ENCODE results near the gene PHRF1. TPM values are rescaled to one million over a fixed set of nuclear protein-coding genes. Genes with fewer than 3 reads are reported as not detected.

The PHRF1 gene
- total RNA-seq, 1 donor from 2014 or later: 18.5 TPM

DNA sequence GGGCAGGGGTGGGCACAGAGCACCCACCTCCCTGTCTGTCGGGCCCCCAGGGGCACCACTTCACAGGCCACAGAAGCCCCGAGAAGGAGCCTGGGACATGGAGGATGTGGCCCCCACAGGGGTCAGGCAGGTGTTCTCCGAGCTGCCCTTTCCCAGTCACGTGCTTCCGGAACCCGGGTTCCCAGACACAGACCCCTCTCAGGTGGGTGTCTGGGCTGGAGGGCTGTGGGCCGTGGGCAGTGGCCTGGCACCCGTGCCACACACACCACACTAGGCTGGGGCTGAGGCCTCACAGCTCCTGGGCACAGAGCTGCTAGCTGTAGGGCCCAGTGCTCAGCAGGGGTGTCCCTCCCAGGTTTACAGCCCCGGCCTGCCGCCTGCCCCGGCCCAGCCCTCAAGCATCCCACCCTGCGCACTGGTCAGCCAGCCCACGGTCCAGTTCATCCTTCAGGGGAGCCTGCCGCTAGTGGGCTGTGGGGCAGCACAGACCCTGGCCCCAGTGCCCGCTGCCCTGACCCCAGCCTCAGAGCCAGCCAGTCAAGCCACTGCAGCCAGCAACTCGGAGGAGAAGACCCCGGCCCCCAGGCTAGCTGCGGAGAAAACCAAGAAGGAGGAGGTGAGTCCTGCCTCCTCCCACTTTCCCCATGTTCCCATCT lies 34.0 kb downstream of the PHRF1 start:
- intact Hi-C loops (cut with micrococcal nuclease): no loop called here
- DNase-seq (no peak), ATAC-seq (no peak)

DNA sequence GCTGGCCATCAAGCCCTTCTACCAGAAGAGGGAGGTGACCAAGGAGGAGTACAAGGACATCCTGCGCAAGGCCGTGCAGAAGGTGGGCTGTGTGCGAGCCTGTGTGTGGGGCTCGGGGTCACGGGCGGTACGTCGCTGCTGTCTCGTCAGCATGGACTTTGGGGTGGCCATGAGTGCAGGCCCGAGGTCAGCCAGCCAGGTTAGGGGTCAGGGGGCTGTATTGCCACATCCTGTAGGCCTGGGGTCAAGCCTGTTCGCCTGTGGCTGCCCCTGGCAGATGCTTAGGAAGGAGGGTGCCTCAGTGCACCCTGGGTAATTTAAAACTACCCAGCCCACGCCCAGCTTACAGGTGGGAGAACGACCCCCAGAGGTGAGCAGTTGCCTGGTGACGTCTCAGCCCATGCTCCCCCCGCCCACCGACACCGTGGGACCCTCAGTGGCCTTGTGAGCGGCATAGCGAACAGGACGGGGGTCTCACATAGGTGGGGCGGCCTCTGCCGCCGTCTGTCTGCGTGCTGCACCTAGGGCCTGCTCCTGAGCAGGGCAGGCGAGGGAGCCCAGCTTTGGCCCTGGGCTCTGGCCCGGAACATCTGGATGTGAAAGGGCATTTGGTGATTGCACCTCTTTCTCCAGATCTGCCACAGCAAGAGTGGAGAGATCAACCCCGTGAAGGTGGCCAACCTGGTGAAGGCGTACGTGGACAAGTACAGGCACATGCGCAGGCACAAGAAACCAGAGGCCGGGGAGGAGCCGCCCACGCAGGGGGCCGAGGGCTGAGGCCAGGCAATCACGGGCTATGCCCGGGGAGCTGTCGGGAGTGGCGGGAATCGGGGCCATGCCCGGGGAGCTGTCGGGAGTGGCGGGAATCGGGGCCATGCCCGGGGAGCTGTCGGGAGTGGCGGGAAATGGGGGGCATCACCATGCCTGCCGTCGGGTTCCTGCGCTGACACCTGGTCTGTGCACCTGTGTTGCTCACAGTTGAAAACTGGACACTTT lies 35.0 kb downstream of the PHRF1 start:
- ATAC-seq: no peak
- intact Hi-C loops (cut with micrococcal nuclease): no loop called here
- no peak for DNase-seq

- DNase-seq (no peak), ATAC-seq (no peak)
- intact Hi-C loops (cut with micrococcal nuclease): no loop called here
Measured at GRCh38 chr11:612201-612960, 36.1 kb downstream of the PHRF1 start.

GRCh38 chr11:612961-613300 lies 36.7 kb downstream of the PHRF1 start:
- ATAC-seq: no peak
- no peak for DNase-seq
- intact Hi-C loops (cut with micrococcal nuclease): no loop called here

DNA sequence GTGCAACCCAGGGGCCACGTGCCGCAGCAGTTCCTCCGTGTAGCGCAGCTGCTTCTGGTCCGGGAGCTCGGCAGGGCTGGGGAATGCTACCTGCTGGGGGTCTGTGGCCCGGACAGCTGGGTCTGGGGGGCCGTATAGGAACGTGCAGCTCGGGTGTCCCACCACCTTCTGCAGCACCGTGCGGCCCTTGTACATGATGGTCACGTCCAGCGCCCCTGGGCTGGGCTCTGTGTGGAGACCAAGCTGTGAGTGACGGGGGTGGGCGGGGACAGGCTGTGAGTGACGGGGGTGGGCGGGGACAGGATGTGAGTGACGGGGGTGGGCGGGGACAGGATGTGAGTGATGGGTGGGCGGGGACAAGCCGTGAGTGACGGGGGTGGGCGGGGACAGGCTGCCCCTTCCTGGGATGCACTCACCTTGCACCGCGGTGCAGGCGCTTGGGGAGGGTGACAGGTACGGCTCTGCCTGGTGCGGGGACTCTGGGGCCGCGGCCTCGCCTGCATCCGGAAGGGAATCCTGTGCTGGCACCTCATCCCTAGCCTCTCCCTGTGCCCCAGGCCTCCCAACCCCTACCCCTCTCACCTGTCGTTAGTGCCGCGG lies 37.2 kb downstream of the PHRF1 start:
- DNase-seq: peak; percentile 75
- intact Hi-C loops (cut with micrococcal nuclease): no loop called here
- ATAC-seq: peak; percentile 1

- intact Hi-C loops (cut with micrococcal nuclease): no loop called here
- ATAC-seq (no peak), DNase-seq (no peak)
Measured at GRCh38 chr11:614021-614622, 37.9 kb downstream of the PHRF1 start.

GRCh38 chr11:614623-615503 lies 38.6 kb downstream of the PHRF1 start:
- intact Hi-C loops (cut with micrococcal nuclease): no loop called here
- ATAC-seq: peak; percentile 21
- DNase-seq: peak; percentile 71

DNA sequence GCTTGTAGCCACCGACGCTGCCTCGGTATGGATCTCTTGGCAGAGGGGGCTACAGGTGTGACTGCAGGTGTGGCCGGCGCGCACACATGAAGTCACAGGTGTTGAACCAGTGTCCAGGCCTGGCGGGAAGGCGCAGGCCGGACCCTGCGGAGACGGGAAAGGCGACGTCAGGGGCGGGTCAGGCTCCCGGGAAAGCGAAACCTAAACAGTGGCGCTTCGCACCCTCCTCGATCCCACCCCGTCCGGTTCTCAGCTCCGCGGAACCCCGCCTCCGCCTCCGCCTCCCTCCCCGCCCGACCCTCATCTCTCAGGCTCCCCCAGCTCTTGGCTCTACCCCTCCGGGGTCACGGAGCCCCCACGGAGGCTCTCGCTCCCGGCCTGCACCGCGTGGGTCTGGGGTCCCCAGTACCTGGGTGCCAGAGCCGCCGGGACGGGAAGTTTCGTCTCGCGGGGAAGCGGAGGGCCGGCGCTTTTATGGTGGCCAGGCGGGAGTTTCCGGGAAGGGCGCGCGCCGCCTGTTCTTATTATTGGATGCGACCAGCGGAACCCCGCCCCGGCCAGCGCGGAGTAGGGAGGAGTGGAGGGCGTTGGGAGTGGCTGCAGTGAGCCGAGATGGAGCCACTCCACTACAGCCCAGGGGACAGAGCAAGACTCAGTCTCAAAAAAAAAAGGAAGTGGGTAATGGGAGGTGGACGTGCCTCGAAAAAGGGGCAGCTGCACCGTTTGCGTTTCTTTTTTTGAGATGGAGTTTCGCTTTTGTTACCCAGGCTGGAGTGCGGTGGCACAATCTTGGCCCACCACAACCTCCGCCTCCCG lies 39.4 kb downstream of the PHRF1 start, which contains the start of gene IRF7:
Gene IRF7 (minus strand): TSS at position 447 of the 816 bp plus-strand sequence. CDS start 586 bp downstream, outside the sequence.
- DNase-seq: peak; percentile 98
- peak; percentile 91 for ATAC-seq
- intact Hi-C loops (cut with micrococcal nuclease): no loop called here

DNA sequence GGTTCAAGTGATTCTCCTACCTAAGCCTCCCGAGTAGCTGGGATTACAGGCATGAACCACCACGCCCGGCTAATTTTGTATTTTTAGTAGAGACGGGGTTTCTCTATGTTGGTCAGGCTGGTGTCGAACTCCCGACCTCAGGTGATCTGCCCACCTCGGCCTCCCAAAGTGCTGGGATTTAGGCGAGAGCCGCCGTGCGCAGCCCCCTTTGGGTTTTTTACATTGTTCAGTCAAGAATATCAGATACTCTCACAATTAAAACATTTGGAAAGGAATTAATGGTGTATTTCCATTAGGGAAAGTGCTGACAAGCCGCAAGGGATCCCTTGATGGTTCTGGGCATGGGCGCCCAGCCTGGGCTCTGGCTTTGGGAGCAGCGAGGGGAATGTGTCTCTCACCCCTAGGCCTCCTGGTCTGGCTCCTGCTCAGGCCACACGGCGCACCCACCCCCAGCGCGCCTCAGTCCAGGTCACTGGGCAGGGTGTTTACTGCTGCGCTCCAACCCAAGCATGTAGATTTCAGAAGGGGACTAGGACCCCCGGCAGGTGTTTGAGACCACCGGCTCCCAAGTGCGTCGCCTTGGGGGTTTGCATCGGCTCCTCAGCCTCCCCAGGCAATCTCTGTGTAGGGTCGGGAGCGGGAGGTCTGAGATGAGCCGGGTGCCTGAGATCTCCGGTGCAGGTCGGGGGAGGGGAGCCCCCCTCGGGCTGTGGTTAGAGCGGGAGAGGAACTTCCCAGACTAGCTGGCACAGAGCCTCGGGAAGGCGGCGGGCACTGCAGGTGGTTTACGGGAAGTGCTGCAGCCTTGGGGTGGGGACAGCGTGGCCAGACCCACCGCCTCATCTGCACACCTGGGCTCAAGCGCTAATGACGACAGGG lies 40.3 kb downstream of the PHRF1 start:
- intact Hi-C loops (cut with micrococcal nuclease): no loop called here
- DNase-seq (peak; percentile 52), ATAC-seq (no peak)

GRCh38 chr11:617199-617911 lies 41.1 kb downstream of the PHRF1 start:
- ATAC-seq (no peak), DNase-seq (peak; percentile 39)
- intact Hi-C loops (cut with micrococcal nuclease): no loop called here

- intact Hi-C loops (cut with micrococcal nuclease): no loop called here
- peak; percentile 28 for DNase-seq
- no peak for ATAC-seq
Measured at GRCh38 chr11:617912-618682, 41.8 kb downstream of the PHRF1 start.

DNA sequence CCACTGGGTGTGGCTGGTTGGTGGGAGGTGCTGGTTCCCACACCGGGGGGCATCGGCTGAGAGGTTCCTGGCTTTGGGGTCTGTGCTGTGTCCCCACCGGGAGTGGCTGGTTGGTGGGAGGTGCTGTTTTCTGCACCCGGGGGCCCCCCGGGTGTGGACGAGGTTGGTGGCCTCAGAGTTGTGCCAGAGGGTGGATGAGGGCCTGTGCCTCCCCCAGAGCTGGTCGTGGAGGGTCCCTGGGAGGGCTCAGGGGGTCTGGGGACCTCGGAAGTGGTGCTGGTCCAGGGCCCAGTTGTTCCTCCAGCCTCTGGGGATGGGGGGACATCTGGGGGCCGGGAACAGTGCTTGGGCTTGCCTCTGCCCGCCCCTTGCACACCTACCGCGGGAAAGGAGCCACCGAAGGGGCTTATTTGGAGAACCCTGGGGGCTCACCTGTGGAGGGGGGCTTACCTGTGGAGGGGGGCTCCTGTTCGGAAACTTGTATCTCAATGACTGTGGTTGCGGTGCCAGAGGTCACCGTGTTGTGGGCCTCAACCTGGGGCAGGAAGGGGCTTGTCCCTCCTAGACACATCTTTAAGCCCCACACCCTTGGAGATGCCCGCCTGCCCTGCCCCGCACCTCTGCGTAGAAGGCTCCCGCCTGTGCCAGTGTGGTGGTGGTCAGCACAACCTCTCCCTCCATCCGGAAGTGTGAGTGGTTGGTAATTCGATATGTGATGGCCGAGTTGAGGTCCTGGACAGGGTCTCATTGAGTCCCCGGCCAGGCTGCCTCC lies 42.8 kb downstream of the PHRF1 start:
- intact Hi-C loops (cut with micrococcal nuclease): no loop called here
- DNase-seq (no peak), ATAC-seq (no peak)

GRCh38 chr11:619628-620050 lies 43.4 kb downstream of the PHRF1 start:
- intact Hi-C loops (cut with micrococcal nuclease): no loop called here
- ATAC-seq (no peak), DNase-seq (no peak)

- DNase-seq: no peak
- intact Hi-C loops (cut with micrococcal nuclease): no loop called here
- ATAC-seq: no peak
Measured at GRCh38 chr11:620201-620600, 43.9 kb downstream of the PHRF1 start.
